GM10248 (cell line): ENCODE measurements around the gene LRRK1.

Source experiments
- CTCF ChIA-PET: fragments of 300-600 bp; sonication (Branson Sonifier 250); formaldehyde crosslinking; extraction: SDS; loops from one replicate; lab custom pipeline; 2021; ENCODE audit warnings: antibody characterized with exemption; lab: Yijun Ruan, JAX
- POLR2A ChIA-PET: fragments of 350-650 bp; sonication (Branson Sonifier 250); formaldehyde crosslinking; extraction: SDS; loops from one replicate; lab custom pipeline; 2020; ENCODE audit warnings: antibody characterized with exemption; lab: Yijun Ruan, JAX
- DNase-seq: peaks from one replicate; pipeline ENCODE4 v3.0.0; 2012; ENCODE audit errors: extremely low spot score
- TF ChIP-seq, protein P1 (sequence below): IDR thresholded peaks from 2 replicates; pipeline ENCODE4 v1.5.1; 2012; ENCODE audit warnings: mild to moderate bottlenecking, low read depth; ENCODE audit errors: extremely low read depth, missing control alignments, control extremely low read depth

LRRK1 gene

DNA sequence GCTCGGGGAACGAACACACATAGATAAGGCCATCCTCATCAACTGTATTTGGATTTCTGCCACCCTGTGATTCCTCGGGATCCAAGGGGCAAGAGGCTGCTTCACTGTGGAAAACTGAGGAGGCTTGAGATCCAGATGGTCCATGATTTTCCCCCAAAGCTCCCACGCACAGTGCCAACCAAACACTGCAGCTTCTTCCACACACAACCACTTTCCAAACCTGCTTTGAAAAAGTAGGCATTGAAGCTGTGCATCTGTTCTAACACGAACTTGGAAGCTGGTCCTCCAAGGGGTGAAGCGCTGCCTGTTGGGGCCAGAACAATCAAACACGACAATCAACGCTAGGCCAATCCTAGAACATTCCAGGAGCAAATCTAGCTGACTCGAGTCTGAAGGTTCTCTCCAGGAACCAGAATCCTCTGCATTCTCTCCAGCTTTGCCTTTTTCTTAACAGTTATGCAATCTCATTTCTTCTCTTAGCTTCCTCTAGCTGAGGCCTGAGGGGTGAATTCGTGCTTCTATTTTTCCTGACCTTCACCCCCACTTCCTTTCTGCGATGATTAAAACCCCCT lies 104.4 kb downstream of the LRRK1 start:
- TF ChIP-seq, protein P1, sequence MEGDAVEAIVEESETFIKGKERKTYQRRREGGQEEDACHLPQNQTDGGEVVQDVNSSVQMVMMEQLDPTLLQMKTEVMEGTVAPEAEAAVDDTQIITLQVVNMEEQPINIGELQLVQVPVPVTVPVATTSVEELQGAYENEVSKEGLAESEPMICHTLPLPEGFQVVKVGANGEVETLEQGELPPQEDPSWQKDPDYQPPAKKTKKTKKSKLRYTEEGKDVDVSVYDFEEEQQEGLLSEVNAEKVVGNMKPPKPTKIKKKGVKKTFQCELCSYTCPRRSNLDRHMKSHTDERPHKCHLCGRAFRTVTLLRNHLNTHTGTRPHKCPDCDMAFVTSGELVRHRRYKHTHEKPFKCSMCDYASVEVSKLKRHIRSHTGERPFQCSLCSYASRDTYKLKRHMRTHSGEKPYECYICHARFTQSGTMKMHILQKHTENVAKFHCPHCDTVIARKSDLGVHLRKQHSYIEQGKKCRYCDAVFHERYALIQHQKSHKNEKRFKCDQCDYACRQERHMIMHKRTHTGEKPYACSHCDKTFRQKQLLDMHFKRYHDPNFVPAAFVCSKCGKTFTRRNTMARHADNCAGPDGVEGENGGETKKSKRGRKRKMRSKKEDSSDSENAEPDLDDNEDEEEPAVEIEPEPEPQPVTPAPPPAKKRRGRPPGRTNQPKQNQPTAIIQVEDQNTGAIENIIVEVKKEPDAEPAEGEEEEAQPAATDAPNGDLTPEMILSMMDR: no peak
- no peak for DNase-seq
- CTCF ChIA-PET: interaction anchor here (1.0 to 7.1 kb wide), 6 partner anchors 8 to 231 kb away, joined by 3 to 83 read pairs (median 3); no protein-coding TSS in a partner anchor

DNA sequence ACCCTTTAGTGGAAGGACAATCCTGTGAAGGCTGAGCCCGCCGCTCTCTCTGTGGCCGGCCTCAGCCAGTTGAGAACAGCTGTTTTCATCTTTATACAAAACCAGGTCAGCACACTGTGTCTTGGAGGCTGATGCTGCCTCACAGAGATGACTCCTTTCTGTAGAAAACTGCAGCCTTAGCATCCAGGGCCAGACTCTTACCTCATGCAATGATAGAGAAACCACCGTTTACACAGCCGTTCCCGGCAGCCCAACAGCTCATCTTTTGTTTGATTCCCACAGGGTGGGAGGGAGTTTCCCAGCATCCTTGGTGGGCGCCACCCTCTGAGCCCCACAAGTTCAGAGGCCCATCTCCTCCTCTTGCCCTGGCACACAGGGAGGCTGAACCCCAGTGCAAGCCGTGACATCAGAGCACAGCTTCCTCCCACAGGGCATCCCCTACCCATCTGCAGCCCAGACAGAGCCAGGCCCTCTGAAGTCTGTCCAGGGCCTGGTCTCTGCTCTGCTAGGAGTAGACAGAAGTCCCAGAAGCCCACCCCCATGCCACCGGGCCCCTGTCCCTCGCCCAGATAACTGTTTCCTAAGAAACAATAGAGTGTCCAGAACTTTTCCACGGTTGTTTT lies 105.0 kb downstream of the LRRK1 start:
- ChIA-PET POLR2A (no interaction called here), CTCF (interaction anchor here (1.0 to 7.1 kb wide), 5 partner anchors 9 to 231 kb away, joined by 3 to 83 read pairs (median 3); no protein-coding TSS in a partner anchor)
- DNase-seq: no peak
- TF ChIP-seq, protein P1: no peak

More for the DNA sequence above, 104.4 kb downstream of the LRRK1 start:
- POLR2A ChIA-PET: interaction anchor here (0.6 kb wide), 1 partner anchor 409 kb away, joined by 5 read pairs; no protein-coding TSS in a partner anchor

DNA sequence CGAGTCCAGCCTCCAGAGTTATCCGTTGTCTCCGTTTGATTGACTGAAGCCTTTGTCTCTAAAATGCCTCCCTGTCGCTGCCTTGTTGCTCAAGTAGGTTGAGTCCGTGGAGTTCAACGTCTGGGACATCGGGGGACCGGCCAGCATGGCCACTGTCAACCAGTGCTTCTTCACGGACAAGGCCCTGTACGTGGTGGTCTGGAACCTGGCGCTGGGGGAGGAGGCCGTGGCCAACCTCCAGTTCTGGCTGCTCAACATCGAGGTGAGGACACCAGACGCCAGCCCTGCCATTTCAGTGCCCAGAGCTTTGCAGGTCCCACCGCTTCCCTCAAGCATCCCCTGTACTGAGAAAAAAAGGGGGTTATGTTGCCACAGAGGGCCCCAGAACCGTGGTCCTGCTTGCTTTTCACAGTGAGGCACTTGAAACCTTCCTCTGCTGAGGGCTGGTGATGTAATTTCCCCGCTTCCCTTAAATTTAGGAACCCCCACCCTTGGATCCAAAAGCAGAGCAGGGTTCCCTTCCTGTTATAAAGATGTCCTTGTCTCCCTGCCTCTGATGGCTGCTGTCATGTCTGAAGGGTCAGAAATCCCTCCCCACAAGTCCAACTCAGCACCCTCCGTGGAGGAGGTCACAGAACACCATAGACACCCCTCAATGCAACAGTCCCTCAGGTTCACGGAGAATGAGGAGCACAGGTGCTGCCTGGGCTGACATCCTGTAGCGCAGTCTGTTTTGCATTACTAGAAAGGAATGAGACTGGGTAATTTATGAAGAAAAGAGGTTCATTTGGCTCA lies 105.7 kb downstream of the LRRK1 start:
- ChIA-PET POLR2A (no interaction called here), CTCF (interaction anchor here (1.3 to 7.1 kb wide), 4 partner anchors 9 to 23 kb away, joined by 3 to 83 read pairs (median 4); no protein-coding TSS in a partner anchor)
- TF ChIP-seq, protein P1: no peak
- no peak for DNase-seq

GRCh38 chr15:101025501-101025885 lies 106.3 kb downstream of the LRRK1 start:
- ChIA-PET POLR2A (no interaction called here), CTCF (interaction anchor here (1.3 kb wide), 1 partner anchor 17 kb away, joined by 4 read pairs; no protein-coding TSS in a partner anchor)
- DNase-seq: no peak
- TF ChIP-seq, protein P1: no peak

GRCh38 chr15:101025896-101026631 lies 106.9 kb downstream of the LRRK1 start:
- DNase-seq: no peak
- ChIA-PET CTCF (interaction anchor here (1.3 kb wide), 1 partner anchor 18 kb away, joined by 4 read pairs; no protein-coding TSS in a partner anchor), POLR2A (no interaction called here)
- TF ChIP-seq, protein P1: no peak
